Endothelial cell of umbilical vein (primary cell): ENCODE measurements around the gene FAM114A1. TPM values are rescaled to one million over a fixed set of nuclear protein-coding genes. Genes with fewer than 3 reads are reported as not detected.

ENCODE experiments used
- BruUV-seq: library from RNA; stranded (reverse); fragments of 400-500 nt; replicated peaks from 2 replicates; lab custom pipeline; 2021; lab: Mats Ljungman, UMichigan
- CTCF ChIA-PET: fragments of 300-600, 350-600 bp; sonication (Branson Sonifier 250); formaldehyde crosslinking; loops from one replicate; lab custom pipeline; 2021; ENCODE audit warnings: antibody characterized with exemption, inconsistent platforms; lab: Charles Lee
- POLR2A ChIA-PET: fragments of 300-600, 350-600 bp; sonication (Branson Sonifier 250); formaldehyde crosslinking; loops from one replicate; lab custom pipeline; 2021; ENCODE audit warnings: antibody characterized with exemption, inconsistent platforms; lab: Charles Lee
- DNase-seq: peaks from one replicate; pipeline ENCODE4 v3.0.0-alpha.2; 2011; ENCODE audit warnings: low read depth, low spot score
- FAIRE-seq: peaks from 2 replicates; lab custom pipeline; 2011; peaks lifted over from hg19 to GRCh38; lab: Jason Lieb, UNC
- H2AFZ ChIP-seq: 2 replicates; pipeline ENCODE4 v1.6.0; 2012; ENCODE audit warnings: low read depth, low read length, control low read depth, inconsistent platforms
- H3K27ac ChIP-seq: 2 replicates; pipeline ENCODE4 v1.5.1; 2011; ENCODE audit warnings: low read depth, mild to moderate bottlenecking, control low read depth, low read length, moderate library complexity; ENCODE audit not compliant: insufficient read depth
- H3K27me3 ChIP-seq, 2 experiments: 2 replicates each; pipeline versions ENCODE4 v1.6.0 to v1.6.1; 2011; ENCODE audit warnings: low read length in 2 of 2, mixed read lengths in 1 of 2; ENCODE audit not compliant: control insufficient read depth in 2 of 2, insufficient read depth in 2 of 2
- H3K36me3 ChIP-seq, 2 experiments: 2 replicates in 1 of 2; 3 replicates in 1 of 2; pipeline ENCODE4 v1.5.1; 2011; ENCODE audit warnings: low read length in 2 of 2, mild to moderate bottlenecking in 1 of 2, moderate library complexity in 1 of 2; ENCODE audit not compliant: control insufficient read depth in 2 of 2, insufficient read depth in 2 of 2; ENCODE audit errors: extremely low read depth in 1 of 2
- H3K4me1 ChIP-seq: 3 replicates; pipeline ENCODE4 v1.5.1; 2011; ENCODE audit warnings: mild to moderate bottlenecking, low read length; ENCODE audit not compliant: control insufficient read depth, insufficient read depth; ENCODE audit errors: extremely low read depth
- H3K4me2 ChIP-seq: 2 replicates; pipeline ENCODE4 v1.6.1; 2011; ENCODE audit warnings: low read length, control low read depth, mixed read lengths; ENCODE audit not compliant: insufficient read depth
- H3K4me3 ChIP-seq, 3 experiments: fragments of 200-600 bp in 1 of 3; sonication (generic), shearing (Covaris generic) in 1 of 3; replicated peaks in 1 of 3; 2 replicates each; pipeline ENCODE4 v1.5.1; 2011 to 2016; ENCODE audit warnings: control low read depth in 3 of 3, low read length in 3 of 3, mild to moderate bottlenecking in 2 of 3, inconsistent platforms in 1 of 3, low read depth in 1 of 3, moderate library complexity in 1 of 3; ENCODE audit not compliant: insufficient read depth in 1 of 3
- H3K79me2 ChIP-seq: 2 replicates; pipeline ENCODE4 v1.6.0; 2012; ENCODE audit warnings: low read length, inconsistent platforms; ENCODE audit not compliant: control insufficient read depth, insufficient read depth
- H3K9ac ChIP-seq: replicated peaks from 2 replicates; pipeline ENCODE3; 2011; ENCODE audit warnings: low read length, control low read depth; ENCODE audit not compliant: insufficient read depth; ENCODE audit errors: extremely low read depth
- H3K9me1 ChIP-seq: replicated peaks from 3 replicates; pipeline ENCODE4 v1.6.0; 2011; ENCODE audit warnings: mild to moderate bottlenecking, low read length; ENCODE audit not compliant: control insufficient read depth, insufficient read depth; ENCODE audit errors: extremely low read depth
- H3K9me3 ChIP-seq: replicated peaks from 2 replicates; pipeline ENCODE4 v1.5.1; 2012; ENCODE audit warnings: low read length, inconsistent platforms; ENCODE audit not compliant: control insufficient read depth, insufficient read depth
- H4K20me1 ChIP-seq: replicated peaks from 2 replicates; pipeline ENCODE3; 2011; ENCODE audit warnings: mild to moderate bottlenecking, low read length; ENCODE audit not compliant: control insufficient read depth, insufficient read depth; ENCODE audit errors: extremely low read depth
- EZH2 ChIP-seq: IDR thresholded peaks from 2 replicates; pipeline ENCODE4 v1.6.1; 2012; ENCODE audit warnings: borderline replicate concordance, low read depth, mild to moderate bottlenecking, moderate library complexity, low read length, inconsistent platforms; ENCODE audit not compliant: severe bottlenecking
- FOS ChIP-seq: IDR thresholded peaks from 2 replicates; pipeline ENCODE4 v1.6.1; 2011; ENCODE audit warnings: mild to moderate bottlenecking, low read length, moderate library complexity, borderline replicate concordance; ENCODE audit not compliant: insufficient read depth
- GATA2 ChIP-seq: IDR thresholded peaks from 2 replicates; pipeline ENCODE4 v1.7.0; 2011; ENCODE audit warnings: low read depth, mild to moderate bottlenecking, moderate library complexity, mixed read lengths, low read length; ENCODE audit not compliant: insufficient read length, insufficient read depth
- JUN ChIP-seq: IDR thresholded peaks from 2 replicates; pipeline ENCODE4 v1.6.1; 2011; ENCODE audit warnings: borderline replicate concordance, low read depth; ENCODE audit not compliant: insufficient read length, insufficient read depth
- MYC ChIP-seq: IDR thresholded peaks from one replicate; pipeline ENCODE4 v1.6.1; 2011; ENCODE audit warnings: mild to moderate bottlenecking, low read depth, low read length
- POLR2A ChIP-seq: IDR thresholded peaks from 2 replicates; pipeline ENCODE4 v1.6.1; 2012; ENCODE audit warnings: low read depth, mild to moderate bottlenecking, control low read depth, low read length
- POLR2AphosphoS5 ChIP-seq: IDR thresholded peaks from 2 replicates; pipeline ENCODE4 v1.6.1; 2012; ENCODE audit warnings: low read depth, mild to moderate bottlenecking, control low read depth, low read length, moderate library complexity; ENCODE audit not compliant: insufficient read depth
- dilution Hi-C: fragments of 300-500 bp; cut with MboI; formaldehyde crosslinking; loops from one replicate; pipeline ENCODE4 v1.15.0; 2019; ENCODE audit warnings: low sequenced_read_pairs; ENCODE audit not compliant: extremely low pct_ligation_motif_present
- intact Hi-C: fragments of 100-400 bp; cut with micrococcal nuclease; formaldehyde crosslinking; loops from one replicate; pipeline ENCODE4 v1.10.0; 2022
- polyA plus RNA-seq, 4 experiments: library from polyadenylated mRNA; depleted of rRNA in 3 of 4; stranded (reverse) in 3 of 4; unstranded in 1 of 4; fragments of >200 nt; gene quantifications; 2 replicates each; pipeline versions ENCODE4 v1.2.1 to v1.2.3, GENCODE V29; 2011 to 2012; ENCODE audit warnings: missing spikeins in 1 of 4
- total RNA-seq: library from RNA; stranded (reverse); gene quantifications from 2 replicates; pipeline ENCODE4 v1.2.3, GENCODE V29; 2021
- TF ChIP-seq, protein P1 (sequence below), 2 donors: IDR thresholded peaks; 1 replicate in 1 of 2; 2 replicates in 1 of 2; pipeline ENCODE4 v1.5.1; 2011; ENCODE audit warnings: low read length in 2 of 2, mild to moderate bottlenecking in 2 of 2, moderate library complexity in 2 of 2, control low read depth in 1 of 2, inconsistent platforms in 1 of 2, low read depth in 1 of 2; ENCODE audit not compliant: insufficient read depth in 1 of 2; ENCODE audit errors: extremely low read depth in 1 of 2
- TF ChIP-seq, protein P2 (sequence below): IDR thresholded peaks from 2 replicates; pipeline ENCODE4 v1.6.1; 2011; ENCODE audit not compliant: insufficient read depth, insufficient read length

Gene FAM114A1
- total and polyA plus RNA-seq, 2 donors (not counting 3 experiments of a cell fraction or from before 2014, with no cell fraction given) = 99.2 to 118 TPM

DNA sequence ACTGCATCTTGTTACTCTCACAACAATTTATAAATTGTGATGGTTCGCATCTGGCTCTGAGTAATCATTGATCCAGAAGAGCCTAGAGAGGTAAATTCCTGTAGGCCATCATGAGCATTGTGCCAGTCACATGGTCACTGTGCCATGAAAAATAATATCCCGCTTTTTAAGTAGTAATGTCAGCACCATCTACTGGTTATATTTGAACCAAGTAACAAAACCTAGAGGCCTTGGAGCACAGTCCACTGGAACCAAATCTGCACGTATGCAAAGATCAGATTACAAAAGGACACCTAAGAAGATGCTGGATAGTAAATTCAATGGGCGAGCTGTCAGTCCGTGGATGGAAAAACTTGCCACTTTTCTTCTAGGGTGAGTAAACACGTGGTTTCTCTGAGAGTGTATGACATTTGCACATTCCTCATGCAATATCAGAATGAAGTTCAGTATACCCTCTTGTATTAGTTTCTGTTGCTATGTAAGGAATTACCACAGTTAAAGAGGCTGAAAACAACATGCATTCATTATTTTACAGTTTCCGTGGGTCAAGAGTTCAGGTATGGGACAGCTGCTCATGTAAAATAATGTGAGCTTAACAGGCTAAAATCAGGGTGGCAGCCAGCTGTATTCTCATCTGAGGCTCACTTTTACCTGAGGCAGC is 26.8 kb downstream of the FAM114A1 start:
- Histone ChIP-seq H3K4me3 (no peak overlapping the region), H2AFZ (no peak overlapping the region), H3K9ac (no peak overlapping the region), H3K36me3 (peaks cover 12 to 24% of the 10 kb centered on the region in 2 experiments), H3K79me2 (no peaks in the 10 kb centered on the region), H3K27ac (no peak overlapping the region), H3K4me1 (peaks cover 11% of the 10 kb centered on the region), H3K9me3 (no peaks in the 10 kb centered on the region), H3K9me1 (no peaks in the 10 kb centered on the region), H3K27me3 (no peaks in the 10 kb centered on the region), H3K4me2 (no peak overlapping the region), H4K20me1 (no peaks in the 10 kb centered on the region)
- dilution Hi-C loops = no loop called here
- POLR2A ChIA-PET = no interaction called here
- no TSS peak for BruUV-seq
- CTCF ChIA-PET = interaction anchor here (1.2 to 2.2 kb wide), 2 partner anchors 15 to 135 kb away, joined by 3 to 6 read pairs; no protein-coding TSS in a partner anchor
- no peak for DNase-seq
- FAIRE-seq = no peak
- intact Hi-C loops = no loop called here
- TF ChIP-seq JUN (no peak), EZH2 (no peak), FOS (no peak), MYC (no peak), POLR2AphosphoS5 (no peak), POLR2A (no peak), GATA2 (no peak)
- TF ChIP-seq, protein P1, sequence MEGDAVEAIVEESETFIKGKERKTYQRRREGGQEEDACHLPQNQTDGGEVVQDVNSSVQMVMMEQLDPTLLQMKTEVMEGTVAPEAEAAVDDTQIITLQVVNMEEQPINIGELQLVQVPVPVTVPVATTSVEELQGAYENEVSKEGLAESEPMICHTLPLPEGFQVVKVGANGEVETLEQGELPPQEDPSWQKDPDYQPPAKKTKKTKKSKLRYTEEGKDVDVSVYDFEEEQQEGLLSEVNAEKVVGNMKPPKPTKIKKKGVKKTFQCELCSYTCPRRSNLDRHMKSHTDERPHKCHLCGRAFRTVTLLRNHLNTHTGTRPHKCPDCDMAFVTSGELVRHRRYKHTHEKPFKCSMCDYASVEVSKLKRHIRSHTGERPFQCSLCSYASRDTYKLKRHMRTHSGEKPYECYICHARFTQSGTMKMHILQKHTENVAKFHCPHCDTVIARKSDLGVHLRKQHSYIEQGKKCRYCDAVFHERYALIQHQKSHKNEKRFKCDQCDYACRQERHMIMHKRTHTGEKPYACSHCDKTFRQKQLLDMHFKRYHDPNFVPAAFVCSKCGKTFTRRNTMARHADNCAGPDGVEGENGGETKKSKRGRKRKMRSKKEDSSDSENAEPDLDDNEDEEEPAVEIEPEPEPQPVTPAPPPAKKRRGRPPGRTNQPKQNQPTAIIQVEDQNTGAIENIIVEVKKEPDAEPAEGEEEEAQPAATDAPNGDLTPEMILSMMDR (IDR thresholded peaks at IDR 0.05; ENCODE audit: extremely low read depth in 1 of 2, insufficient read depth in 1 of 2, low read depth in 1 of 2, low read length in 2 of 2) = no peak
- TF ChIP-seq, protein P2, sequence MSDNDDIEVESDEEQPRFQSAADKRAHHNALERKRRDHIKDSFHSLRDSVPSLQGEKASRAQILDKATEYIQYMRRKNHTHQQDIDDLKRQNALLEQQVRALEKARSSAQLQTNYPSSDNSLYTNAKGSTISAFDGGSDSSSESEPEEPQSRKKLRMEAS = no peak
